ENCODE data around the gene PTGIR. TPM values are rescaled to one million over a fixed set of nuclear protein-coding genes. Genes with fewer than 3 reads are reported as not detected.

The PTGIR gene
- total RNA-seq, 2 experiments from 2014 or later, result 8.0 to 8.5 TPM

GRCh38 chr19:46599716-46600373, 25.0 kb downstream of the PTGIR start:
- H3K4me3 Mint-ChIP-seq, result peak overlapping the region; percentile 97
- H3K27me3 Mint-ChIP-seq, result peaks cover 2% of the 10 kb centered on the region
- POLR2A ChIA-PET, result interaction anchor here (0.5 to 4.7 kb wide), 20 partner anchors 8 to 261 kb away, joined by 3 to 142 read pairs (median 5); partner anchors contain the start of genes ARHGAP35, DACT3 and SLC1A5
- DNase-seq, result no peak
- peaks cover 7% of the 10 kb centered on the region for H3K9me3 Mint-ChIP-seq
- peak overlapping the region; percentile 100 for H3K27ac Mint-ChIP-seq
- H3K4me1 Mint-ChIP-seq, result peaks cover 24% of the 10 kb centered on the region
- peaks cover 21% of the 10 kb centered on the region for H3K36me3 Mint-ChIP-seq
- ATAC-seq (ENCODE audit: low read depth), result no peak

- ATAC-seq (ENCODE audit: low read depth) (no peak), DNase-seq (no peak)
- no peak overlapping the region for H3K4me3 Mint-ChIP-seq
- peaks cover 2% of the 10 kb centered on the region for H3K27me3 Mint-ChIP-seq
- peaks cover 18% of the 10 kb centered on the region for H3K4me1 Mint-ChIP-seq
- H3K36me3 Mint-ChIP-seq, result peaks cover 20% of the 10 kb centered on the region
- POLR2A ChIA-PET, result interaction anchor here (0.6 kb wide), 1 partner anchor 23 kb away, joined by 6 read pairs; no protein-coding TSS in a partner anchor
- peaks cover 7% of the 10 kb centered on the region for H3K9me3 Mint-ChIP-seq
- no peak overlapping the region for H3K27ac Mint-ChIP-seq
Measured at GRCh38 chr19:46598372-46598917, 26.4 kb downstream of the PTGIR start.

GRCh38 chr19:46596008-46596407, 28.9 kb downstream of the PTGIR start:
- POLR2A ChIA-PET, result no interaction called here
- Mint-ChIP-seq H3K27ac (no peak overlapping the region), H3K36me3 (peaks cover 11% of the 10 kb centered on the region), H3K27me3 (peaks cover 2% of the 10 kb centered on the region), H3K4me3 (no peak overlapping the region), H3K9me3 (peaks cover 7% of the 10 kb centered on the region), H3K4me1 (peaks cover 9% of the 10 kb centered on the region)
- ATAC-seq (ENCODE audit: low read depth) (no peak), DNase-seq (no peak)

- H3K4me1 Mint-ChIP-seq, result no peaks in the 10 kb centered on the region
- no peak overlapping the region for H3K27ac Mint-ChIP-seq
- POLR2A ChIA-PET, result interaction anchor here (0.6 kb wide), 1 partner anchor 8 kb away, joined by 3 read pairs; no protein-coding TSS in a partner anchor
- no peak for ATAC-seq (ENCODE audit: low read depth)
- no peak overlapping the region for H3K4me3 Mint-ChIP-seq
- no peak for DNase-seq
- H3K27me3 Mint-ChIP-seq, result peaks cover 4% of the 10 kb centered on the region
- H3K36me3 Mint-ChIP-seq, result no peaks in the 10 kb centered on the region
- H3K9me3 Mint-ChIP-seq, result no peaks in the 10 kb centered on the region
Measured at GRCh38 chr19:46591870-46592269, 33.0 kb downstream of the PTGIR start.

- ATAC-seq (ENCODE audit: low read depth) (no peak), DNase-seq (no peak)
- Mint-ChIP-seq H3K4me3 (no peak overlapping the region), H3K9me3 (no peaks in the 10 kb centered on the region), H3K27me3 (peaks cover 7% of the 10 kb centered on the region), H3K4me1 (no peaks in the 10 kb centered on the region), H3K36me3 (no peaks in the 10 kb centered on the region), H3K27ac (no peak overlapping the region)
- POLR2A ChIA-PET, result no interaction called here
Measured at GRCh38 chr19:46591254-46591653, 33.6 kb downstream of the PTGIR start.

- no peaks in the 10 kb centered on the region for H3K36me3 Mint-ChIP-seq
- H3K27ac Mint-ChIP-seq, result no peak overlapping the region
- ATAC-seq (ENCODE audit: low read depth) (no peak), DNase-seq (no peak)
- POLR2A ChIA-PET, result no interaction called here
- H3K4me3 Mint-ChIP-seq, result no peak overlapping the region
- peaks cover 17% of the 10 kb centered on the region for H3K27me3 Mint-ChIP-seq
- no peaks in the 10 kb centered on the region for H3K9me3 Mint-ChIP-seq
- peaks cover 3% of the 10 kb centered on the region for H3K4me1 Mint-ChIP-seq
Measured at GRCh38 chr19:46587861-46588260, 37.0 kb downstream of the PTGIR start.

GRCh38 chr19:46586294-46586693, 38.6 kb downstream of the PTGIR start:
- DNase-seq, result no peak
- ATAC-seq (ENCODE audit: low read depth), result no peak
- H3K27me3 Mint-ChIP-seq, result peaks cover 17% of the 10 kb centered on the region
- H3K9me3 Mint-ChIP-seq, result no peaks in the 10 kb centered on the region
- H3K36me3 Mint-ChIP-seq, result no peaks in the 10 kb centered on the region
- peaks cover 3% of the 10 kb centered on the region for H3K4me1 Mint-ChIP-seq
- H3K4me3 Mint-ChIP-seq, result no peak overlapping the region
- POLR2A ChIA-PET, result interaction anchor here (1.0 kb wide), 1 partner anchor 15 kb away, joined by 3 read pairs; the partner anchor contains the start of gene CALM3
- H3K27ac Mint-ChIP-seq, result no peak overlapping the region

- DNase-seq (no peak), ATAC-seq (ENCODE audit: low read depth) (no peak)
- POLR2A ChIA-PET, result interaction anchor here (1.0 kb wide), 1 partner anchor 15 kb away, joined by 3 read pairs; the partner anchor contains the start of gene CALM3
- Mint-ChIP-seq H3K9me3 (no peaks in the 10 kb centered on the region), H3K4me1 (peaks cover 3% of the 10 kb centered on the region), H3K27me3 (peaks cover 18% of the 10 kb centered on the region), H3K4me3 (no peak overlapping the region), H3K27ac (no peak overlapping the region), H3K36me3 (no peaks in the 10 kb centered on the region)
Measured at GRCh38 chr19:46585539-46585938, 39.4 kb downstream of the PTGIR start.

- H3K4me1 Mint-ChIP-seq, result peaks cover 10% of the 10 kb centered on the region
- DNase-seq, result no peak
- peaks cover 11% of the 10 kb centered on the region for H3K27me3 Mint-ChIP-seq
- ATAC-seq (ENCODE audit: low read depth), result no peak
- H3K36me3 Mint-ChIP-seq, result peaks cover 1% of the 10 kb centered on the region
- POLR2A ChIA-PET, result interaction anchor here (1.5 kb wide), 1 partner anchor 20 kb away, joined by 9 read pairs; the partner anchor contains the start of gene CALM3
- H3K9me3 Mint-ChIP-seq, result no peaks in the 10 kb centered on the region
- H3K27ac Mint-ChIP-seq, result no peak overlapping the region
- no peak overlapping the region for H3K4me3 Mint-ChIP-seq
Measured at GRCh38 chr19:46580247-46580646, 44.6 kb downstream of the PTGIR start.

- peaks cover 14% of the 10 kb centered on the region for H3K4me1 Mint-ChIP-seq
Measured at GRCh38 chr19:46579361-46579879, 45.5 kb downstream of the PTGIR start.

GRCh38 chr19:46578450-46578849, 46.4 kb downstream of the PTGIR start:
- H3K4me3 Mint-ChIP-seq, result no peak overlapping the region

More at GRCh38 chr19:46579361-46579879, 45.5 kb downstream of the PTGIR start:
- peaks cover 2% of the 10 kb centered on the region for H3K36me3 Mint-ChIP-seq
- no peak overlapping the region for H3K4me3 Mint-ChIP-seq
- POLR2A ChIA-PET, result interaction anchor here (1.5 kb wide), 1 partner anchor 21 kb away, joined by 9 read pairs; the partner anchor contains the start of gene CALM3
- ATAC-seq (ENCODE audit: low read depth) (no peak), DNase-seq (peak; percentile 46)
- no peak overlapping the region for H3K27ac Mint-ChIP-seq
- H3K27me3 Mint-ChIP-seq, result peaks cover 10% of the 10 kb centered on the region
- no peaks in the 10 kb centered on the region for H3K9me3 Mint-ChIP-seq

GRCh38 chr19:46574533-46574932, 50.4 kb downstream of the PTGIR start:
- peak overlapping the region; percentile 39 for H3K27ac Mint-ChIP-seq
- H3K4me3 Mint-ChIP-seq, result peak overlapping the region; percentile 3
- peak; percentile 52 for ATAC-seq (ENCODE audit: low read depth)

More at GRCh38 chr19:46578450-46578849, 46.4 kb downstream of the PTGIR start:
- Mint-ChIP-seq H3K27me3 (peaks cover 7% of the 10 kb centered on the region), H3K9me3 (no peaks in the 10 kb centered on the region), H3K36me3 (peaks cover 5% of the 10 kb centered on the region), H3K27ac (no peak overlapping the region), H3K4me1 (peaks cover 14% of the 10 kb centered on the region)
- POLR2A ChIA-PET, result no interaction called here
- DNase-seq, result no peak
- no peak for ATAC-seq (ENCODE audit: low read depth)

GRCh38 chr19:46573679-46574498, 51.0 kb downstream of the PTGIR start:
- H3K27ac Mint-ChIP-seq, result peak overlapping the region; percentile 39
- H3K4me3 Mint-ChIP-seq, result peak overlapping the region; percentile 3
- POLR2A ChIA-PET, result no interaction called here
- H3K36me3 Mint-ChIP-seq, result peaks cover 5% of the 10 kb centered on the region
- H3K27me3 Mint-ChIP-seq, result peaks cover 3% of the 10 kb centered on the region
- no peak for DNase-seq
- H3K4me1 Mint-ChIP-seq, result peaks cover 10% of the 10 kb centered on the region
- ATAC-seq (ENCODE audit: low read depth), result no peak
- no peaks in the 10 kb centered on the region for H3K9me3 Mint-ChIP-seq

More at GRCh38 chr19:46574533-46574932, 50.4 kb downstream of the PTGIR start:
- POLR2A ChIA-PET, result no interaction called here
- no peak for DNase-seq
- Mint-ChIP-seq H3K36me3 (peaks cover 5% of the 10 kb centered on the region), H3K27me3 (peaks cover 5% of the 10 kb centered on the region), H3K9me3 (no peaks in the 10 kb centered on the region), H3K4me1 (peaks cover 14% of the 10 kb centered on the region)

All from activated naive CD8-positive, alpha-beta T cell treated with anti-CD3 and anti-CD28 coated beads, Interleukin-2, amount 10 ng/mL, durations not matched to agents 7 days and 5 days (primary cell).